Thoracic aorta (tissue), 2 donors: ENCODE data around the gene IMPG2. TPM values are rescaled to one million over a fixed set of nuclear protein-coding genes. Genes with fewer than 3 reads are reported as not detected.
A peak's percentile ranks its signal among the peaks of the same experiment; 100 is the strongest.

ENCODE experiments used
- ATAC-seq: fragments of 150-250 bp; one replicate; pipeline ENCODE4 v1.8.0; 2017; ENCODE audit warnings: low read depth; ENCODE audit not compliant: insufficient number of reproducible peaks, low FRiP score
- DNase-seq: peaks from one replicate; pipeline ENCODE4 v3.0.0-alpha.2; 2020; ENCODE audit warnings: low spot score
- H3K27ac ChIP-seq, 2 donors: fragments of 200-600 bp; sonication (generic); 1 replicate in 1 of 2; 2 replicates in 1 of 2; pipeline ENCODE4 v1.5.1; 2016; ENCODE audit warnings: mild to moderate bottlenecking in 2 of 2, moderate library complexity in 2 of 2
- H3K27me3 ChIP-seq: fragments of 200-600 bp; sonication (generic); replicated peaks from 2 replicates; pipeline ENCODE4 v1.6.0; 2016; ENCODE audit warnings: mild to moderate bottlenecking; ENCODE audit not compliant: insufficient read depth
- H3K36me3 ChIP-seq: fragments of 200-600 bp; sonication (generic); one replicate; pipeline ENCODE4 v1.5.1; 2016
- H3K4me1 ChIP-seq, 2 donors: fragments of 200-600 bp; sonication (generic); 1 replicate in 1 of 2; 2 replicates in 1 of 2; pipeline versions ENCODE4 v1.5.1 to v1.6.0; 2016; ENCODE audit warnings: low read depth in 2 of 2, mild to moderate bottlenecking in 1 of 2; ENCODE audit not compliant: control insufficient read depth in 1 of 2
- H3K4me3 ChIP-seq: fragments of 200-600 bp; sonication (generic); 2 replicates; pipeline ENCODE4 v1.5.1; 2016; ENCODE audit warnings: mild to moderate bottlenecking
- H3K9me3 ChIP-seq: fragments of 200-600 bp; sonication (generic); 2 replicates; pipeline ENCODE4 v1.5.1; 2016
- CTCF ChIP-seq: fragments of 200-600 bp; sonication (generic); IDR thresholded peaks from one replicate; pipeline ENCODE4 v1.5.1; 2019; ENCODE audit warnings: antibody characterized with exemption
- total RNA-seq, 2 donors: library from RNA; depleted of rRNA; stranded (reverse); fragments of >200 nt; gene quantifications; one replicate each; pipeline versions ENCODE4 v1.1.0 to v1.2.3, GENCODE V29; 2016

The IMPG2 gene
- total RNA-seq, 2 donors from 2014 or later = 0.21 to 0.81 TPM

GRCh38 chr3:101262393-101263240 lies 57.8 kb downstream of the IMPG2 start:
- Histone ChIP-seq H3K27ac (peak overlapping the region; percentile 41 to 45), H3K9me3 (no peaks in the 10 kb centered on the region), H3K4me1 (peaks cover 25 to 76% of the 10 kb centered on the region in 2 donors), H3K36me3 (no peaks in the 10 kb centered on the region), H3K4me3 (no peak overlapping the region), H3K27me3 (no peaks in the 10 kb centered on the region)
- ATAC-seq = no peak
- DNase-seq = no peak
- no peak for TF ChIP-seq CTCF

- Histone ChIP-seq H3K27me3 (no peaks in the 10 kb centered on the region), H3K36me3 (no peaks in the 10 kb centered on the region), H3K4me1 (peaks cover 24 to 72% of the 10 kb centered on the region in 2 donors), H3K9me3 (no peaks in the 10 kb centered on the region), H3K27ac (peak overlapping the region; percentile 26 to 45), H3K4me3 (no peak overlapping the region)
- no peak for TF ChIP-seq CTCF
- no peak for DNase-seq
- no peak for ATAC-seq
Observed at GRCh38 chr3:101261506-101261905, 58.9 kb downstream of the IMPG2 start.

- DNase-seq (no peak), ATAC-seq (no peak)
- Histone ChIP-seq H3K36me3 (no peaks in the 10 kb centered on the region), H3K27me3 (no peaks in the 10 kb centered on the region), H3K27ac (no peak overlapping the region), H3K4me1 (peaks cover 24 to 77% of the 10 kb centered on the region in 2 donors), H3K4me3 (no peak overlapping the region), H3K9me3 (no peaks in the 10 kb centered on the region)
- no peak for TF ChIP-seq CTCF
Observed at GRCh38 chr3:101259485-101260341, 60.7 kb downstream of the IMPG2 start.

- Histone ChIP-seq H3K36me3 (no peaks in the 10 kb centered on the region), H3K9me3 (no peaks in the 10 kb centered on the region), H3K4me3 (no peak overlapping the region), H3K27me3 (no peaks in the 10 kb centered on the region), H3K27ac (no peak overlapping the region), H3K4me1 (peaks cover 16 to 80% of the 10 kb centered on the region in 2 donors)
- DNase-seq (no peak), ATAC-seq (no peak)
- no peak for TF ChIP-seq CTCF
Observed at GRCh38 chr3:101256511-101256910, 63.9 kb downstream of the IMPG2 start.

- no peak for TF ChIP-seq CTCF
- Histone ChIP-seq H3K27ac (no peak overlapping the region), H3K36me3 (no peaks in the 10 kb centered on the region), H3K4me1 (peaks cover 8 to 80% of the 10 kb centered on the region in 2 donors), H3K27me3 (no peaks in the 10 kb centered on the region), H3K9me3 (no peaks in the 10 kb centered on the region), H3K4me3 (no peak overlapping the region)
- DNase-seq (no peak), ATAC-seq (no peak)
Observed at GRCh38 chr3:101255441-101255840, 64.9 kb downstream of the IMPG2 start.
